Thoracic aorta endothelial cell (primary cell): ENCODE results near the gene IL1RAP. TPM values are rescaled to one million over a fixed set of nuclear protein-coding genes. Genes with fewer than 3 reads are reported as not detected.

Experiments
- total RNA-seq: library from RNA; depleted of rRNA; stranded (reverse); fragments of >200 nt; gene quantifications from 2 replicates; pipeline ENCODE4 v1.2.3, GENCODE V29; 2012

The IL1RAP gene, protein sequence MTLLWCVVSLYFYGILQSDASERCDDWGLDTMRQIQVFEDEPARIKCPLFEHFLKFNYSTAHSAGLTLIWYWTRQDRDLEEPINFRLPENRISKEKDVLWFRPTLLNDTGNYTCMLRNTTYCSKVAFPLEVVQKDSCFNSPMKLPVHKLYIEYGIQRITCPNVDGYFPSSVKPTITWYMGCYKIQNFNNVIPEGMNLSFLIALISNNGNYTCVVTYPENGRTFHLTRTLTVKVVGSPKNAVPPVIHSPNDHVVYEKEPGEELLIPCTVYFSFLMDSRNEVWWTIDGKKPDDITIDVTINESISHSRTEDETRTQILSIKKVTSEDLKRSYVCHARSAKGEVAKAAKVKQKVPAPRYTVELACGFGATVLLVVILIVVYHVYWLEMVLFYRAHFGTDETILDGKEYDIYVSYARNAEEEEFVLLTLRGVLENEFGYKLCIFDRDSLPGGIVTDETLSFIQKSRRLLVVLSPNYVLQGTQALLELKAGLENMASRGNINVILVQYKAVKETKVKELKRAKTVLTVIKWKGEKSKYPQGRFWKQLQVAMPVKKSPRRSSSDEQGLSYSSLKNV
- 15.2 and 15.7 TPM in 2 replicates for total RNA-seq

DNA sequence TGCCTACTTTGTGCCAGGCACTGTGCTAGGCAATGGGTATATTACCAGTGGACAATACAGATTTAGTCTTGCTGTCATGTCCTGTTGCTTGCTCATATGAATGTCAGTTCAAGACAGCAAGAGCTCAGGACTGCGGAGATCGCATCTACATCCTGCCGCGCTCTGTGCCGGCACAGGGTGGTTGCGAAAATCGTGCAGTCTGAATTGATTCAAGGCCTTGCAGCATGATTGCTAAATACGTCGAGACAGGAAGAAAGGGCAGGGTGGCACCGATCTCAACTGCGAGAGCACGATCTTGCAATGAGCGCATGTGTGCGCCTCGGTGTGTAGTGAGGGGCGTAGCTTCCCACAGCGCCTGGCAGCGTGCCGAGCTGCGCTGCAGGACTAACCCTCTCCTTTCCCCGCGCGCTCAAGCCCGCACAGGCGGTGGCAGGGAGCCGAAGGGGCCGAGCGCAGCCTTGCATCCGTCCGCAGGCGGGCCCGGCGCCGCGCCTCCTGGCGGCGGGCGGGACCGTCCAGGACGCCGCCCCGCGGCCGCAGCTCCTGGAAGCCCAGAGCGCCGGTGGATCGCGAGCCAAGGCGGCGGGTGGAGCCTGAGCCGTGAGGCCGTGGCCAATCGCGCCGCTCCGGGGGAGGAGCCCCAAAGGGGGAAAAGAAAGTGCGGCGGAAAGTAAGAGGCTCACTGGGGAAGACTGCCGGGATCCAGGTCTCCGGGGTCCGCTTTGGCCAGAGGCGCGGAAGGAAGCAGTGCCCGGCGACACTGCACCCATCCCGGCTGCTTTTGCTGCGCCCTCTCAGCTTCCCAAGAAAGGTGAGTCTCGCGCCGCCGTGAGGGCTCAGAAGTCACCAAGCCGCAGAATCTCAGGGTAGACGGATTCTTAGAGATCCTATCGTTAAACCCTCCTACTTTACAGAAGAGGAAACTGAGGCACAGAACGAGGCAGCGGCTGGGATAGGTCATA, at the start of gene IL1RAP:
Gene IL1RAP (plus strand): TSS at position 677 of the 962 bp plus-strand sequence. CDS start 50,205 bp downstream, outside the sequence.

Other genes with a start within 250 kb of the IL1RAP start
- gene CLDN1, start 191.6 kb upstream of the IL1RAP start, total RNA-seq, result 0.07 and 0.27 TPM in 2 replicates
- gene CLDN16, start 125.9 kb upstream of the IL1RAP start, total RNA-seq, result not detected in 2 replicates
- gene TMEM207, start 64.2 kb upstream of the IL1RAP start, total RNA-seq, result not detected in 2 replicates